SK-N-SH treated with all-trans-retinoic acid at 6 μM for 48 hours (cell line): Measurements from ENCODE around the gene RNASEH2B.

Source experiments
- ATAC-seq: fragments of 200-7000 bp; cut with Tn5 transposase; 3 replicates; pipeline ENCODE4 v1.9.1; 2020; ENCODE audit warnings: mild to moderate bottlenecking, moderate library complexity
- BACH2 ChIP-seq: fragments of 250-450 bp; sonication (Bioruptor Pico); IDR thresholded peaks from 2 replicates; pipeline ENCODE4 v1.9.0; 2021; ENCODE audit warnings: mild to moderate bottlenecking, borderline replicate concordance
- CREB5 ChIP-seq: fragments of 250-450 bp; sonication (Bioruptor Pico); IDR thresholded peaks from 2 replicates; pipeline ENCODE4 v1.5.1; 2020; ENCODE audit warnings: low read depth, mild to moderate bottlenecking, moderate library complexity
- CSDC2 ChIP-seq: fragments of 250-450 bp; sonication (Bioruptor Pico); IDR thresholded peaks from 2 replicates; pipeline ENCODE4 v1.5.0; 2020; ENCODE audit warnings: mild to moderate bottlenecking, moderate library complexity
- CSRNP3 ChIP-seq: fragments of 250-450 bp; sonication (Bioruptor Pico); IDR thresholded peaks from 2 replicates; pipeline ENCODE4 v1.5.1; 2021; ENCODE audit warnings: mild to moderate bottlenecking, moderate library complexity
- ESRRG ChIP-seq: fragments of 250-450 bp; sonication (Bioruptor Pico); IDR thresholded peaks from 2 replicates; pipeline ENCODE4 v1.6.1; 2021; ENCODE audit warnings: mild to moderate bottlenecking
- GLIS3 ChIP-seq: fragments of 250-450 bp; sonication (Bioruptor Pico); IDR thresholded peaks from 2 replicates; pipeline ENCODE4 v1.5.0; 2020; ENCODE audit warnings: mild to moderate bottlenecking, moderate library complexity
- ISL1 ChIP-seq: fragments of 250-450 bp; sonication (Bioruptor Pico); IDR thresholded peaks from 2 replicates; pipeline ENCODE4 v2.1.2; 2022; ENCODE audit warnings: mild to moderate bottlenecking, moderate library complexity
- OSR1 ChIP-seq: fragments of 250-450 bp; sonication (Bioruptor Pico); IDR thresholded peaks from 2 replicates; pipeline ENCODE4 v1.8.0; 2022; ENCODE audit warnings: moderate library complexity, mild to moderate bottlenecking, inconsistent platforms
- PPARA ChIP-seq: fragments of 250-450 bp; sonication (Bioruptor Pico); IDR thresholded peaks from 2 replicates; pipeline ENCODE4 v1.5.0; 2020; ENCODE audit warnings: mild to moderate bottlenecking, borderline replicate concordance
- RARB ChIP-seq: fragments of 250-450 bp; sonication (Bioruptor Pico); IDR thresholded peaks from 2 replicates; pipeline ENCODE4 v1.8.0; 2021; ENCODE audit warnings: mild to moderate bottlenecking, moderate library complexity
- SNAI2 ChIP-seq: fragments of 250-450 bp; sonication (Bioruptor Pico); IDR thresholded peaks from 2 replicates; pipeline ENCODE4 v1.5.0; 2020; ENCODE audit warnings: mild to moderate bottlenecking, moderate library complexity
- TCF4 ChIP-seq: fragments of 250-450 bp; sonication (Bioruptor Pico); IDR thresholded peaks from 2 replicates; pipeline ENCODE4 v1.8.0; 2021; ENCODE audit warnings: mild to moderate bottlenecking, moderate library complexity, borderline replicate concordance
- TOX ChIP-seq: fragments of 250-450 bp; sonication (Bioruptor Pico); IDR thresholded peaks from 2 replicates; pipeline ENCODE4 v1.8.0; 2021; ENCODE audit warnings: mild to moderate bottlenecking, moderate library complexity, borderline replicate concordance
- TSHZ2 ChIP-seq: fragments of 250-450 bp; sonication (Bioruptor Pico); IDR thresholded peaks from 2 replicates; pipeline ENCODE4 v1.5.0; 2020; ENCODE audit warnings: mild to moderate bottlenecking, moderate library complexity
- ZC3H10 ChIP-seq: fragments of 250-450 bp; sonication (Bioruptor Pico); IDR thresholded peaks from 2 replicates; pipeline ENCODE4 v1.5.1; 2021; ENCODE audit warnings: mild to moderate bottlenecking, moderate library complexity
- ZFP3 ChIP-seq: fragments of 250-450 bp; sonication (Bioruptor Pico); IDR thresholded peaks from 2 replicates; pipeline ENCODE4 v1.5.0; 2020; ENCODE audit warnings: mild to moderate bottlenecking, moderate library complexity
- ZFP30 ChIP-seq: fragments of 450-650 bp; formaldehyde crosslinking; IDR thresholded peaks from 2 replicates; pipeline ENCODE4 v1.5.0; 2022; ENCODE audit warnings: mild to moderate bottlenecking, moderate library complexity
- ZNF565 ChIP-seq: fragments of 450-650 bp; formaldehyde crosslinking; conservative IDR thresholded peaks from 2 replicates; pipeline ENCODE4 v1.5.0; 2020; ENCODE audit warnings: low read depth, mild to moderate bottlenecking, moderate library complexity
- ZNF70 ChIP-seq: fragments of 450-650 bp; formaldehyde crosslinking; IDR thresholded peaks from 2 replicates; pipeline ENCODE4 v1.5.0; 2020; ENCODE audit warnings: mild to moderate bottlenecking, moderate library complexity
- ZNF8 ChIP-seq: fragments of 450-650 bp; formaldehyde crosslinking; IDR thresholded peaks from 2 replicates; pipeline ENCODE4 v1.5.0; 2020; ENCODE audit warnings: mild to moderate bottlenecking, moderate library complexity
- TF ChIP-seq, protein P1 (sequence below): fragments of 250-450 bp; sonication (Bioruptor Pico); IDR thresholded peaks from 2 replicates; pipeline ENCODE4 v1.8.0; 2021; ENCODE audit warnings: low read depth, mild to moderate bottlenecking, moderate library complexity, borderline replicate concordance
- TF ChIP-seq, protein P2 (sequence below): fragments of 250-450 bp; sonication (Bioruptor Pico); IDR thresholded peaks from 2 replicates; pipeline ENCODE4 v1.8.0; 2020; ENCODE audit warnings: mild to moderate bottlenecking, moderate library complexity, borderline replicate concordance

Gene RNASEH2B

DNA sequence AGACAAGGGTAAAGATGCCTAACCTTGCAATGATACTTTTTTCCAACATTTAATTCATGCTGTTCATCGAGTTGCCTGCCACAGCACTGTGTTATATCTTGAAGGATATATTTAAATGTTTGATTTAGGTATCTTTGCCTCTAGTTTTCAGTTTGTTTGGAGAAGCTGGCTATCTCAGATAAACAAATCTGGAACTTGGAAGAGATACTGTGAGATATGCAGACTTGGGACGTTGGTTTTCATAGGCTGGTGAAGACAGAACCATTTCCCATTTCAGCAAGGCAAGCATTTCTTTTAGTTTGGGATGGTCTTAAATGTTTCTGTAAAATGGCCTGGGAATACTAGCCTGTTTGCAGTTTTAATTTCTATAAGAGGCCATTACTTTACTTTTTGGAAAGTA lies 3.3 kb downstream of the RNASEH2B start:
- TF ChIP-seq GLIS3: no peak
- no peak for TF ChIP-seq ESRRG (CRISPR knock-in tag)
- TF ChIP-seq, protein P1, sequence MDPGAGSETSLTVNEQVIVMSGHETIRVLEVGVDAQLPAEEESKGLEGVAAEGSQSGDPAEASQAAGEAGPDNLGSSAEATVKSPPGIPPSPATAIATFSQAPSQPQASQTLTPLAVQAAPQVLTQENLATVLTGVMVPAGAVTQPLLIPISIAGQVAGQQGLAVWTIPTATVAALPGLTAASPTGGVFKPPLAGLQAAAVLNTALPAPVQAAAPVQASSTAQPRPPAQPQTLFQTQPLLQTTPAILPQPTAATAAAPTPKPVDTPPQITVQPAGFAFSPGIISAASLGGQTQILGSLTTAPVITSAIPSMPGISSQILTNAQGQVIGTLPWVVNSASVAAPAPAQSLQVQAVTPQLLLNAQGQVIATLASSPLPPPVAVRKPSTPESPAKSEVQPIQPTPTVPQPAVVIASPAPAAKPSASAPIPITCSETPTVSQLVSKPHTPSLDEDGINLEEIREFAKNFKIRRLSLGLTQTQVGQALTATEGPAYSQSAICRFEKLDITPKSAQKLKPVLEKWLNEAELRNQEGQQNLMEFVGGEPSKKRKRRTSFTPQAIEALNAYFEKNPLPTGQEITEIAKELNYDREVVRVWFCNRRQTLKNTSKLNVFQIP (CRISPR knock-in tag): no peak
- TF ChIP-seq, protein P2, sequence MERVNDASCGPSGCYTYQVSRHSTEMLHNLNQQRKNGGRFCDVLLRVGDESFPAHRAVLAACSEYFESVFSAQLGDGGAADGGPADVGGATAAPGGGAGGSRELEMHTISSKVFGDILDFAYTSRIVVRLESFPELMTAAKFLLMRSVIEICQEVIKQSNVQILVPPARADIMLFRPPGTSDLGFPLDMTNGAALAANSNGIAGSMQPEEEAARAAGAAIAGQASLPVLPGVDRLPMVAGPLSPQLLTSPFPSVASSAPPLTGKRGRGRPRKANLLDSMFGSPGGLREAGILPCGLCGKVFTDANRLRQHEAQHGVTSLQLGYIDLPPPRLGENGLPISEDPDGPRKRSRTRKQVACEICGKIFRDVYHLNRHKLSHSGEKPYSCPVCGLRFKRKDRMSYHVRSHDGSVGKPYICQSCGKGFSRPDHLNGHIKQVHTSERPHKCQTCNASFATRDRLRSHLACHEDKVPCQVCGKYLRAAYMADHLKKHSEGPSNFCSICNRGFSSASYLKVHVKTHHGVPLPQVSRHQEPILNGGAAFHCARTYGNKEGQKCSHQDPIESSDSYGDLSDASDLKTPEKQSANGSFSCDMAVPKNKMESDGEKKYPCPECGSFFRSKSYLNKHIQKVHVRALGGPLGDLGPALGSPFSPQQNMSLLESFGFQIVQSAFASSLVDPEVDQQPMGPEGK (CRISPR knock-in tag): no peak
- no peak for TF ChIP-seq BACH2 (CRISPR knock-in tag)
- TF ChIP-seq ZC3H10: no peak
- TF ChIP-seq CSDC2 (CRISPR knock-in tag): no peak
- TF ChIP-seq TOX (CRISPR knock-in tag): no peak
- TF ChIP-seq CSRNP3: no peak
- TF ChIP-seq TSHZ2 (CRISPR knock-in tag): no peak
- TF ChIP-seq SNAI2 (CRISPR knock-in tag): no peak
- no peak for TF ChIP-seq ISL1 (CRISPR knock-in tag)
- no peak for ATAC-seq

- TF ChIP-seq TOX (CRISPR knock-in tag) (no peak), TCF4 (no peak), PPARA (CRISPR knock-in tag) (no peak), ZNF70 (CRISPR knock-in tag) (no peak), ZNF565 (CRISPR knock-in tag) (no peak), ZFP3 (no peak), ZNF8 (CRISPR knock-in tag) (no peak), ESRRG (CRISPR knock-in tag) (no peak), CREB5 (CRISPR knock-in tag) (no peak), CSRNP3 (no peak), RARB (CRISPR knock-in tag) (no peak), ZFP30 (CRISPR knock-in tag) (no peak), CSDC2 (CRISPR knock-in tag) (no peak), TSHZ2 (CRISPR knock-in tag) (no peak), ZC3H10 (no peak), OSR1 (no peak)
- TF ChIP-seq, protein P2 (CRISPR knock-in tag): no peak
- TF ChIP-seq, protein P1 (CRISPR knock-in tag): no peak
- ATAC-seq: no peak
Observed at GRCh38 chr13:50914176-50914700, 4.6 kb downstream of the RNASEH2B start.
